Activated naive CD4-positive, alpha-beta T cell treated with anti-CD3 and anti-CD28 coated beads for 36 hours (primary cell): ENCODE results near the gene TP53BP1. TPM values are rescaled to one million over a fixed set of nuclear protein-coding genes. Genes with fewer than 3 reads are reported as not detected.
"Not testable (repeated sequence)": the region's sequence is repeated elsewhere in the genome, so short reads cannot be mapped to it uniquely, and the experiment has no call there.

ENCODE experiments used
- CTCF ChIA-PET: fragments of 350-600 bp; sonication (Branson Sonifier 250); formaldehyde crosslinking; loops from one replicate; lab custom pipeline; 2021; ENCODE audit warnings: antibody characterized with exemption; lab: Charles Lee
- DNase-seq: peaks from one replicate; pipeline ENCODE4 v3.0.0-alpha.2; 2020
- H3K27ac Mint-ChIP-seq: one replicate; pipeline ENCODE4 v1.8.0; 2021; ENCODE audit warnings: mild to moderate bottlenecking, mixed read lengths
- H3K27me3 Mint-ChIP-seq: one replicate; pipeline ENCODE4 v1.8.0; 2021; ENCODE audit warnings: low read depth, mixed read lengths
- H3K36me3 Mint-ChIP-seq: one replicate; pipeline ENCODE4 v1.8.0; 2021; ENCODE audit warnings: low read depth, mixed read lengths
- H3K4me1 Mint-ChIP-seq: one replicate; pipeline ENCODE4 v1.8.0; 2021; ENCODE audit warnings: low read depth, mixed read lengths
- H3K4me3 Mint-ChIP-seq: one replicate; pipeline ENCODE4 v1.8.0; 2021; ENCODE audit warnings: mild to moderate bottlenecking, moderate library complexity, mixed read lengths
- H3K9me3 Mint-ChIP-seq: one replicate; pipeline ENCODE4 v1.8.0; 2021; ENCODE audit warnings: mixed read lengths
- intact Hi-C: fragments of 100-400 bp; cut with micrococcal nuclease; formaldehyde crosslinking; loops from one replicate; pipeline ENCODE4 v1.15.1; 2023
- total RNA-seq, 2 experiments: library from RNA; stranded (reverse); gene quantifications; one replicate each; pipeline ENCODE4 v1.2.3, GENCODE V29; 2021

The TP53BP1 gene
- total RNA-seq, 2 experiments from 2014 or later = 18.9 to 22.3 TPM

- intact Hi-C loops = no loop called here
- CTCF ChIA-PET = interaction anchor here (1.1 kb wide), 1 partner anchor 22 kb away, joined by 3 read pairs; no protein-coding TSS in a partner anchor
Measured at GRCh38 chr15:43406808-43407207, 86.1 kb downstream of the TP53BP1 start.

DNA sequence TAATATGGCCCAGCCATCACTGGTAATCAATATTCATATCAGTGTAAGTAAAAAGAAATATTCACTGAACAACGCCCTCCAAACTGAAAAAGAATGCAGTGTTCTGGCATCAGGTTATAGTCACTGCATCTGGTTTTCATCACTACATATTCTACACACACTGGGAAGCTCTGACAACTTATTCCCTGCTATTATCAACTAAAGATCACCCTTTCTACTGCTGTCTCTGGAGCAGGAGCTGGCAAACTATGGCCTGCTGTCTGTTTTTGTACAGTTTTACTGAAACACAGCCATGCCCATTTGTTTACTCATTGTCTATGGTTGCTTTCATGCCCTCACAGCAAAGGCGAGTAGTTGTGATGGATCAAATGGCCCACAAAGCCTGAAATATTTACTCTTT is 86.8 kb downstream of the TP53BP1 start:
- H3K36me3 Mint-ChIP-seq = peaks cover 32% of the 10 kb centered on the region
- DNase-seq = no peak
- H3K27me3 Mint-ChIP-seq = no peaks in the 10 kb centered on the region
- no peak overlapping the region for H3K4me3 Mint-ChIP-seq
- no peaks in the 10 kb centered on the region for H3K4me1 Mint-ChIP-seq
- no peaks in the 10 kb centered on the region for H3K9me3 Mint-ChIP-seq
- no peak overlapping the region for H3K27ac Mint-ChIP-seq
- CTCF ChIA-PET = interaction anchor here (1.1 kb wide), 1 partner anchor 23 kb away, joined by 3 read pairs; no protein-coding TSS in a partner anchor
- intact Hi-C loops = no loop called here

More at GRCh38 chr15:43406808-43407207, 86.1 kb downstream of the TP53BP1 start:
- H3K27ac Mint-ChIP-seq = no peak overlapping the region
- no peaks in the 10 kb centered on the region for H3K4me1 Mint-ChIP-seq
- H3K36me3 Mint-ChIP-seq = peaks cover 27% of the 10 kb centered on the region
- H3K27me3 Mint-ChIP-seq = no peaks in the 10 kb centered on the region
- H3K9me3 Mint-ChIP-seq = no peaks in the 10 kb centered on the region
- no peak for DNase-seq
- H3K4me3 Mint-ChIP-seq = no peak overlapping the region

- Mint-ChIP-seq H3K4me3 (no peak overlapping the region), H3K27ac (no peak overlapping the region), H3K27me3 (no peaks in the 10 kb centered on the region), H3K36me3 (peaks cover 33% of the 10 kb centered on the region), H3K4me1 (no peaks in the 10 kb centered on the region), H3K9me3 (no peaks in the 10 kb centered on the region)
- CTCF ChIA-PET = interaction anchor here (0.5 kb wide), 1 partner anchor 22 kb away, joined by 3 read pairs; no protein-coding TSS in a partner anchor
- DNase-seq = no peak
- intact Hi-C loops = no loop called here
Measured at GRCh38 chr15:43404130-43404529, 88.8 kb downstream of the TP53BP1 start.

DNA sequence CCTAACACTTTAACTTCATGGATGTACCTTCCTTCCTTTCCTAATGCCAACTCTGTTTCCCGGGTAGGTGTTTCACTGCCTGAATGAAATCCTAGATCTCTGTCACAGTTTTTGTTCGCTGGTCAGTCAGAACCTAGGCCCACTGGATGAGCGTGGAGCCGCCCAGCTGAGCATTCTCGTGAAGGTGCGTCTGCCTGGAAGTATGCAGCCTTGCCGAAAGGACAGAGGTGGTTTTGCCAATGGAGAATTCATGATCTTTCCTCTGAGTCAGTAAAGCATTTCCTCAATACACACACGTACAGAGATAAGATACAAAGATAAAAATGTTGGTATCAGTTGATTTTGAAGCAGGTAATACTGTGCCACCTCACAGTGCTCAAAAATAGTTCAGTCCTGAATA is 89.3 kb downstream of the TP53BP1 start:
- Mint-ChIP-seq H3K4me1 (no peaks in the 10 kb centered on the region), H3K4me3 (no peak overlapping the region), H3K27ac (no peak overlapping the region), H3K36me3 (peaks cover 30% of the 10 kb centered on the region), H3K27me3 (no peaks in the 10 kb centered on the region), H3K9me3 (no peaks in the 10 kb centered on the region)
- DNase-seq = no peak
- intact Hi-C loops = no loop called here
- CTCF ChIA-PET = no interaction called here

DNA sequence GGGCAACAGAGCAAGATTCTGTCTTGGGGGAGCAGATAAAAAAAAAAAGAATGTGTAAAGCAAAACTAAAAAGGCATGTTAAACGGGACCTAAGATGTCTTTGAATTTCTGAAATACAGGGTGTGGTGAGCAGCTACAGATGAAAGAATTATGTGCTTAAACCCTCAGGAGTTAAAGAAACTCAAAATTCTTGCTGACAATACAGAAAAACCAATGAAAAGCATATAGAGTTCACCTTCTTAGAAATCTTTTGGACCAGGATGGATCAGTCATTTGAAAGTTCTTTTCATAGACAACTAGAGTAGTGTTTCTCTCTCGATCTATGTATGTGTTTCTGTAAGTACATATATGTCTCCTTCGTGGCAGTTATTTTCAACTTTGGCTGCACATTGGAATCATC is 90.7 kb downstream of the TP53BP1 start:
- no peak for DNase-seq
- no peaks in the 10 kb centered on the region for H3K9me3 Mint-ChIP-seq
- no peaks in the 10 kb centered on the region for H3K4me1 Mint-ChIP-seq
- H3K36me3 Mint-ChIP-seq = peaks cover 33% of the 10 kb centered on the region
- intact Hi-C loops = no loop called here
- CTCF ChIA-PET = no interaction called here
- H3K4me3 Mint-ChIP-seq = no peak overlapping the region
- no peak overlapping the region for H3K27ac Mint-ChIP-seq
- no peaks in the 10 kb centered on the region for H3K27me3 Mint-ChIP-seq

DNA sequence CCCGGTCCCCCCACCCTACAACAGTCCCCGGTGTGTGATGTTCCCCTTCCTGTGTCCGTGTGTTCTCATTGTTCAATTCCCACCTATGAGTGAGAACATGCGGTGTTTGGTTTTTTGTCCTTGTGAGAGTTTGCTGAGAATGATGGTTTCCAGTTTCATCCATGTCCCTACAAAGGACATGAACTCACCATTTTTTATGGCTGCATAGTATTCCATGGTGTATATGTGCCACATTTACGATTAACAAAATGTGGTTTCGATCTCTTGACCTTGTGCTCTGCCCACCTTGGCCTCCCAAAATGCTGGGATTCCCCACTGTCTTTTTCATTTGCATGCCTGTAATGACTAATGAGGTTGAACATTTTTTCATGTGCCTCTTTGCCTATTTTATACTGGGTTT is 99.4 kb downstream of the TP53BP1 start:
- H3K36me3 Mint-ChIP-seq = peaks cover 34% of the 10 kb centered on the region
- DNase-seq, H3K9me3 Mint-ChIP-seq, H3K4me1 Mint-ChIP-seq, intact Hi-C loops, H3K27ac Mint-ChIP-seq, H3K27me3 Mint-ChIP-seq, H3K4me3 Mint-ChIP-seq, CTCF ChIA-PET: not testable (repeated sequence)

- no peak for DNase-seq
- intact Hi-C loops = no loop called here
- Mint-ChIP-seq H3K4me3 (no peak overlapping the region), H3K36me3 (peaks cover 37% of the 10 kb centered on the region), H3K27me3 (no peaks in the 10 kb centered on the region), H3K4me1 (peaks cover 2% of the 10 kb centered on the region), H3K9me3 (no peaks in the 10 kb centered on the region), H3K27ac (no peak overlapping the region)
- CTCF ChIA-PET = interaction anchor here (1.3 to 1.6 kb wide), 3 partner anchors 15 to 20 kb away, joined by 3 to 5 read pairs (median 4); partner anchors contain the start of genes TUBGCP4 and ZSCAN29
Measured at GRCh38 chr15:43390723-43391122, 102.2 kb downstream of the TP53BP1 start.

GRCh38 chr15:43383070-43383469 is 109.9 kb downstream of the TP53BP1 start:
- Mint-ChIP-seq H3K27ac (no peak overlapping the region), H3K27me3 (no peaks in the 10 kb centered on the region), H3K36me3 (peaks cover 45% of the 10 kb centered on the region), H3K9me3 (no peaks in the 10 kb centered on the region), H3K4me1 (no peaks in the 10 kb centered on the region), H3K4me3 (no peak overlapping the region)
- no peak for DNase-seq
- intact Hi-C loops = no loop called here
- CTCF ChIA-PET = interaction anchor here (0.6 kb wide), 1 partner anchor 300 kb away, joined by 3 read pairs; no protein-coding TSS in a partner anchor

DNA sequence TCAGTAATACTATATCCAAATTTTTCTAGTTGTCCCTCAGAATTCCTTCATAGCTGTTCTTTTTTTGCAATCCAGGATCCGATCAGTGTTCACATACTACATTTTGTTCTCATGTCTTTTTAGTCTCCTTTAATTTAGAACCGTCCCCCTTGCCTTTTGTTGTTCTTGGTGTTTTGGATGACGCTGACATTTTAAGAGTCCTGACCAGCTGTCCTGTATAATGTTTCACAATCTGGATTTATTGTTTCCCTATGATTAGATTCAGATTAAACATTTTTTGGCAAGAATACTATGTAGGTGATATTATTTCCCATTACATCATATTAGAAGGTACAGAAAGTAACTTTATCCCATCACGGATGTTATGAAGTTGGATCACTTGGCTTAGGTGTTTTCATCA is 110.6 kb downstream of the TP53BP1 start:
- Mint-ChIP-seq H3K36me3 (peaks cover 45% of the 10 kb centered on the region), H3K4me1 (no peaks in the 10 kb centered on the region), H3K27ac (no peak overlapping the region), H3K27me3 (no peaks in the 10 kb centered on the region), H3K4me3 (no peak overlapping the region), H3K9me3 (no peaks in the 10 kb centered on the region)
- CTCF ChIA-PET = interaction anchor here (0.7 to 0.8 kb wide), 3 partner anchors 22 to 270 kb away, joined by 3 to 4 read pairs (median 3); no protein-coding TSS in a partner anchor
- intact Hi-C loops = no loop called here
- DNase-seq = no peak

DNA sequence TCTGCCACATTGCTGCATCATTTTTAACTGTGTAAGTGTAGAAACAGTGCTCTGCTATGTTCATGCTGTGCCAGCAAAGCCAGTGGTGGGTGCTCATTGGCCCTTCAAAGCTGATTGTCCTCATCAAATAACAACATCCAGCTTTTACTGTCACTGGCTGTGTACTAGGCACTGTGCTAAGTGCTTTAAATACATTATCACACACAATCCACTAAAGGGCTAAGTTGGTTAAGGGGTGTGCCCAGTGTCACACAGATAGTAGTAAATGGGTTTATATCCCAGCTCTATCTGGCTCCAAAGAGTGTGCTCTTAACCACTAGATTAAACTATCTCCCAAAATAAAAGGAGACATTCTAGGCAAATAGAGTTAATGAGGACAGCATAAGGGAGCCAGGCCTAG is 114.4 kb downstream of the TP53BP1 start:
- CTCF ChIA-PET = interaction anchor here (1.1 kb wide), 1 partner anchor 93 kb away, joined by 3 read pairs; no protein-coding TSS in a partner anchor
- no peaks in the 10 kb centered on the region for H3K9me3 Mint-ChIP-seq
- intact Hi-C loops = no loop called here
- peaks cover 37% of the 10 kb centered on the region for H3K36me3 Mint-ChIP-seq
- no peaks in the 10 kb centered on the region for H3K27me3 Mint-ChIP-seq
- H3K4me1 Mint-ChIP-seq = peaks cover 5% of the 10 kb centered on the region
- H3K4me3 Mint-ChIP-seq = no peak overlapping the region
- no peak for DNase-seq
- no peak overlapping the region for H3K27ac Mint-ChIP-seq

- no peak overlapping the region for H3K27ac Mint-ChIP-seq
- no peak overlapping the region for H3K4me3 Mint-ChIP-seq
- intact Hi-C loops = no loop called here
- peak; percentile 45 for DNase-seq
- H3K4me1 Mint-ChIP-seq = peaks cover 20% of the 10 kb centered on the region
- H3K27me3 Mint-ChIP-seq = no peaks in the 10 kb centered on the region
- CTCF ChIA-PET = interaction anchor here (1.0 to 2.5 kb wide), 11 partner anchors 12 to 138 kb away, joined by 3 to 12 read pairs (median 5); no protein-coding TSS in a partner anchor
- H3K36me3 Mint-ChIP-seq = peaks cover 36% of the 10 kb centered on the region
- H3K9me3 Mint-ChIP-seq = no peaks in the 10 kb centered on the region
Measured at GRCh38 chr15:43376017-43376705, 116.8 kb downstream of the TP53BP1 start.

DNA sequence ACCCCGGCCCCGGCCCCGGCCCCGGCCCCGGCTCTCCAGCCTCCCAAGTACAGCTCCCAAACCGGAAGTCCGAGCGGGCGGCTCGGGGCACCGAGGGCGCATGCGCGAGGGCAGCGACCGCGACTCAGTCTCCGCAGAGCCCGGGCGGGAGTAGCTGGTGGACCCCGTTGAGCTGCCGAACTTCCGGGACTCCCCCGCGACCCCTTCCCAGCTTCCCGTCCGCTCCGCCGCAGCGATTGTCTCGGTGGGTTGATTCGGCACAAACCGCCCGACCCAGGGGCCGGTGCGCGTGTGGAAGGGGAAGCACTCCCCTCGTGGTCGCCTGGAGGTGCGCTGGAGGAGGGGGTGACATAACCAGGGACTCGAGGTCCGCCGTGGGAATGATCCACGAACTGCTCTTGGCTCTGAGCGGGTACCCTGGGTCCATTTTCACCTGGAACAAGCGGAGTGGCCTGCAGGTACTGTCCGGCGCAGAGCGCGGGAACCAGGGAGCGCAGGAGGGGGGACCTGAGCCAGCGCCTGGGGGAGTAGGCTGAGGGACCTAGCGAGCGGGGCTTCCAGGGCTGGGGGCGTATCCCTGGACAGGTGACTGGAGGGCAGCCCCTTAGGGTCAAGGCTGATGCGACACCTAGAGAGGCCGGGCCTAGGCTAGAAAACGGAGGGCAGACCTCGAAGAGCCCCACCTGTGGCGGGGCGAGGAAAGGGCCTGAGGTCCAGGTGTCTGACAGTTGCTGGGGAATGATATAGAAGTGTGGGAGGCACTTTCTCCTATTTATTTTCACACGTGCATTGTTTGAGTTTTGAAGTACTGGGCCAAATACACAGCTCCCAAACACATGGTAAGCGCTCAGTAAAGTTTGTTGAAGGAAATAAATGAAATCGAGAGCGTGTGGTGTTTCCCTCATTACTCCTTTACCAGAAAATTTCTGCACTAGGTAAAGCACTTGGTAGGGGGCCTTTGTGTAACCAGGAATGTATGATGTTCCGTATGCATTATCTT is 121.7 kb downstream of the TP53BP1 start, which contains the start of the genes TUBGCP4 and ZSCAN29:
Gene TUBGCP4 (plus strand): TSS at position 127 of the 1,000 bp plus-strand sequence. CDS start 254 bp downstream, at position 381.
Gene ZSCAN29 (minus strand): TSS at position 69 of the 1,000 bp plus-strand sequence. CDS start 1,130 bp downstream, outside the sequence.
- Mint-ChIP-seq H3K27ac (peak within 1 kb of the TSS; percentile 76), H3K4me3 (peak within 1 kb of the TSS; percentile 87), H3K27me3 (no peaks in the 10 kb centered on the region), H3K4me1 (peaks cover 42% of the 10 kb centered on the region), H3K36me3 (peaks cover 42% of the 10 kb centered on the region), H3K9me3 (peaks cover 20% of the 10 kb centered on the region)
- CTCF ChIA-PET = interaction anchor here (0.6 to 1.4 kb wide), 5 partner anchors 19 to 146 kb away, joined by 3 to 4 read pairs (median 3); no protein-coding TSS in a partner anchor
- DNase-seq = peak; percentile 76
- intact Hi-C loops = loop anchor here (1.0 to 5.0 kb wide), 2 partner anchors 41 to 141 kb away; partner anchors contain the start of gene LCMT2
